H1 (cell line): ENCODE data around the gene NEGR1. TPM values are rescaled to one million over a fixed set of nuclear protein-coding genes. Genes with fewer than 3 reads are reported as not detected.

Experiments used
- CHD7 ChIP-seq: fragments of 300-600 bp; sonication (generic); IDR thresholded peaks from 2 replicates; pipeline ENCODE4 v1.7.1; 2012; ENCODE audit warnings: low read length, moderate library complexity, mild to moderate bottlenecking, inconsistent platforms; ENCODE audit not compliant: insufficient replicate concordance
- polyA plus RNA-seq, 7 experiments: library from polyadenylated mRNA; depleted of rRNA in 3 of 7; stranded (reverse) in 5 of 7; unstranded in 2 of 7; fragments of >200 nt in 5 of 7; fragments of 200-250 nt in 2 of 7; gene quantifications; 1 replicate in 5 of 7; 2 replicates in 1 of 7; 4 replicates in 1 of 7; pipeline versions ENCODE4 v1.2.1 to v1.2.3, GENCODE V29; 2011 to 2013; ENCODE audit warnings: missing spikeins in 2 of 7, mixed read lengths in 2 of 7
- total RNA-seq: library from RNA; stranded (reverse); fragmentation: NEBNext Ultra II Directional; extraction: Animal tissue kit (Norgen Biotek cat#: 25700); gene quantifications from 2 replicates; pipeline ENCODE4 v1.2.1, GENCODE V29; 2021

NEGR1 gene
- total and polyA plus RNA-seq, 2 of the 8 experiments (the other 6 are each of a cell fraction or from before 2014, with no cell fraction given): 0.71 to 1.3 TPM

GRCh38 chr1:71908303-71908702 lies 374.0 kb downstream of the NEGR1 start (continued):
- no peak for TF ChIP-seq CHD7
